Stimulated activated CD4-positive, alpha-beta T cell treated with anti-CD3 and anti-CD28 coated beads, Interleukin-2, amount 100 ng/mL, for 24 hours (primary cell): ENCODE data around the gene CHST1.

ENCODE experiments used
- DNase-seq, 2 donors: peaks; one replicate each; pipeline ENCODE4 v3.0.0-alpha.2; 2020

CHST1 gene

DNA sequence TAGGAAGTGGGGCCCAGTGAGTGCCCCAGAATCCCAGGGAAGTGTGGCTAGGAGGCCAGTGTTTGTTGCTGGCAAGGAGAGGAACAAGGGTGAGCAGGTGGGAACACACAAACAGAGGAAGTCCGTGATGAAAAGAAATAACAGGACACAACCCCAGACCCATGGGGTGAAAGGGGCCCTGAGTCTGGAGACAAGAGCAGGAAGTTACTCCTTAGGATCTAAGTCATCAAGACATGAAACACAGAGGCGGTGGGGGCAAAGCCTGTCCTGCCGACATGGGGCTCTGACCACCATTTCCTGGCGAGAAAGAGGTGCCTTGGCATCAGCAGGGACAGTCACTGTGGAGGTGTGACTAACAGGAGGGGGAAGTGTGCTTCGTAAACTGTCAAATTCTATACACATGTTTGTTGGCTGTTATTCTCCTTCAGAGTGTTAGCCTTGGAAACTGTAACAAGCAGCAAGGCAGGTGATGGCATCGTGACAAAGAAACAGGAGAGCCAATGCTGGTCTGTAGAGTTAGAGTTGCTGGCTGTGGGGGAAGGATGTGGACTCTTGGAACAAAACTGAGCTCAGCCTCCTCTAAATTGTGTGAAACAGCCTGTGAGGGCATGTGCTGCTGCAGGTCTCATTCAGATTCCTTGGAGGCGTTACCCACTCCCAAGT, 21.7 kb downstream of the CHST1 start:
- no peak for DNase-seq

GRCh38 chr11:45641961-45642360, 23.5 kb downstream of the CHST1 start:
- DNase-seq: no peak

GRCh38 chr11:45638051-45638450, 27.4 kb downstream of the CHST1 start:
- no peak for DNase-seq

DNA sequence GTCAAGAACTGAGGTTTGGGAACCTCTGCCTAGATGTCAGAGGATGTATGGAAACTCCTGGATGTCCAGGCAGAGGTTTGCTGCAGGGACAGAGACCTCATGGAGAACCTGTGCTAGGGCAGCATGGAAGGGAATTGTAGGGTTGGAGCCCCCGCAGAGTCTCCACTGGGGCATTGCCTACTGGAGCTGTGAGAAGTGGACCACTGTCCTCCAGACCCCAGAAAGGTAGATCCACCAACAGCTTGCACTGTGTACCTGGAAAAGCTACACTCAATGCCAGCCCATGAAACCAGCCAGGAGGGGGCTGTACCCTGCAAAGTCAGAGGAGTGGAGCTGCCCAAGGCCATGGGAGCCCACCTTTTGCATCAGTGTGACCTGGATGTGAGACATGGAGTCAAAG, 29.5 kb downstream of the CHST1 start:
- no peak for DNase-seq

DNA sequence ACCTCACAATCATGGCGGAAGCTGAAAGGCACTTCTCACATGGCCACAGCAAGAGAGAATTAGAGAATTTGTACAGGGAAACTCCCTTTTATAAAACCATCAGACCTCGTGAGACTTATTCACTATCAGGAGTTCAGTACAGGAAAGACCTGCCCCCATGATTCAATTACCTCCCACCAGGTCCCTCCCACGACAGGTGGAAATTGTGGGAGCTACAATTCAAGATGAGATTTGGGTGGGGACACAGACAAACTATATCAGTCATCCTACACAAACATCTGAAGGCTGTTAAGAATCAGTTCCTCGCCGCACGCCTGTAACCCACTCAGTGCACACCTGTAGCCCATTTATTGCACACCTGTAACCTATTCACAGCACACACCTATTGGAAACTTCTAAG, 39.8 kb downstream of the CHST1 start:
- no peak for DNase-seq

DNA sequence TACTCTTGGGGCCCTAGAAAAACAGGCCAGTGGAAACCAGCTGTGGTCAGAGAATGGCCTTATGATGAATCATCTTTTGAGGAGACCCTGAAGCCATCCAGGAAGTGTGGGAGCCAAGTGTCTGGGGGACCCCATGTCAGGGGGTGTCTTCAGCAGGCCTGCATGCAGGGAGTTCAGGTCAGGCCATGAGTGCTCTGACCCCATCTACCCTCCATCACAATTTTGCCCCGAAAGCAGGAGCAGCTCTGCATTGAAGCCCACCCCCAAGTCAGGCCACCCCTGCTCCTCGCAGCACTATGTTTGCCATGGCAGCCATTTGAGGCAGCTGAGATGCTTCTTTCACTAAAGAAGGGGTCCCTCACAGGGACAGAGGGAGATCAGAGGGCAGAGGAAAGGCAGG, 41.3 kb downstream of the CHST1 start:
- DNase-seq: no peak

GRCh38 chr11:45622861-45623260, 42.6 kb downstream of the CHST1 start:
- DNase-seq: no peak

- DNase-seq: no peak
These were observed 43.1 kb downstream of the CHST1 start for GRCh38 chr11:45622283-45622682.

DNA sequence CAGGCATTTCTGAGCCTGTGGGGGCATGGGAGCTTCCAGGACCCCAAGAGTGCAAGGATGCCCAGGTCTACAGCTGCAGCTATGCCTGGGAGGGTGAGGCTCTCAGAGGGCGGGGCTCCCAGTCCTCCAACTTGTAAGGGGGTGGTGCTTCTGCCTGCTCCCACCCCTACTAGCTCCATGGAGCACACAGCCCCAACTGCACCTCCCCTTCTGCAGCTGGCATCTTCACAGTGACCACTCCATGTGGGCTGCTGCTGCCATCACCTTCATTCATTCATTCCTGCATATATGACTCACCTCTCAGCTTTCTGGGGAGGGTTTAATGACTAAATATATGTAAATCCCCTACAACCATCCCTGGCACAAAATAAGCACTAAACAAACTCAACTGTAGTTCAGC, 43.8 kb downstream of the CHST1 start:
- DNase-seq: no peak

- DNase-seq: no peak
These were observed 45.2 kb downstream of the CHST1 start for GRCh38 chr11:45620243-45620642.

GRCh38 chr11:45618897-45619296, 46.5 kb downstream of the CHST1 start:
- no peak for DNase-seq

DNA sequence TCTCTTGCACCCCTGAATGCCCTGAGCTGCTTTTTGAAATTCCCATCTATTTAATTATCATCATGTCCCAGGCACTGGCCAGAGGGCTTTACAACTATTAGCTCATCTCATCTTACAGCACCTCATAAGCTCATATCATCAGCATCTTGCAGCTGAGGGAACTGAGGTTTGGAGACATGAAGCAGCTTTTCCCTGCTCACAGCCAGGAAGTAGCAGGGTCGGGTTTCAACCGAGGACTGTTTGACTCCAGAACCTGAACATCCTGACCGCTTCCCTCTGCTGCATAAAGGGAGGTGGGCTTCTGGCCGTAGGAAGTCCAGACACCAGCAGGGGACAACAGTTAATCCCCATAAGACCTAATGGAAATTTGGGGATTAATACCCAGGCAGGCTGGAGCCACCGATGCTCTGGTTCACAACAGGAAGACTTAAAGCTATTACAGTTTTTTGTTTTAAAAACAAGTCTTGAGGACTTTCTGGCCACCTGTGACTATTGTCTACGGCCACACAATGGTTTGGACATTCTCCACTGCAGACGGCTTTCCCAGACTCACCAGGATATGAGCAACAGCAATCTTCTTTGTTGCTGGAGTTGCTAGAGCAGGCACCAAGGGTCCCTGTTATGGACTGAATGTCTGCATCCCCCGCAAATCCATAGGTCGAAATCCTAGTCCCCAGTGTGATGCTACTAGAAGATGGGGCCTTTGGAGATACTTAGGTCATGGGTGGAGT, 47.4 kb downstream of the CHST1 start:
- no peak for DNase-seq

DNA sequence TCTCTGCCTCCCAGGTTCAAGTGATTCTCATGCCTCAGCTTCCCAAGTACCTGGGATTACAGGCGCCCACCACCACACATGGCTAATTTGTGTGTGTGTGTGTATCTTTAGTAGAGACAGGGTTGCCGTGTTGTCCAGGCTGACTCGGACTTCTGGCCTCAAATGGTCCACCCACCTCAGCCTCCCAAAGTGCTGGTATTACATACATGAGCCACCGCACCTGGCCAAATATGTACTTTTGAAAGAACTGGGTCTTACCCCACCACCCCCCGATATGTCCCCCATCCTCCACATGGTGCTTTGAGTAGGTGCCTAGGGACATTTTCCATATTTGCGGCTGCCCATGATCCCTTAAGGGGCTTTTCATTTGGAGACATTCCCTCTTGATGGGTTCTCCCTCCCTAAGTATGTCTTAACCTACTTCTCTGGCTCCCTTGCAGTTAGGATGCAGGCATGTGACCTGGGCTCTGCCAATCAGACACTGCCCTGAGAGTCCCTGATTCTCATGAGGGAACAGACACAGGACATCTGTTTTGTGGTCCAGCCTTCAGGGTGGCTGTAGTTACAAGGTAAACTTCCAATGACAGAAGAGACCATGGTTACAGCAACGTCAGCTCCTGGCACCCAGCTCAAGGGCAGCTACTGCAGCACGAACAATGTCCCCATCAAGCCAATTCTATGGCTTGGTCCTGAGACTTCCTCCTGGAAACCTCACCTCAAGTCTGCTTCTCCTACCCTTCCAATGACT, 48.4 kb downstream of the CHST1 start:
- no peak for DNase-seq

GRCh38 chr11:45615182-45615792, 50.1 kb downstream of the CHST1 start:
- no peak for DNase-seq

DNA sequence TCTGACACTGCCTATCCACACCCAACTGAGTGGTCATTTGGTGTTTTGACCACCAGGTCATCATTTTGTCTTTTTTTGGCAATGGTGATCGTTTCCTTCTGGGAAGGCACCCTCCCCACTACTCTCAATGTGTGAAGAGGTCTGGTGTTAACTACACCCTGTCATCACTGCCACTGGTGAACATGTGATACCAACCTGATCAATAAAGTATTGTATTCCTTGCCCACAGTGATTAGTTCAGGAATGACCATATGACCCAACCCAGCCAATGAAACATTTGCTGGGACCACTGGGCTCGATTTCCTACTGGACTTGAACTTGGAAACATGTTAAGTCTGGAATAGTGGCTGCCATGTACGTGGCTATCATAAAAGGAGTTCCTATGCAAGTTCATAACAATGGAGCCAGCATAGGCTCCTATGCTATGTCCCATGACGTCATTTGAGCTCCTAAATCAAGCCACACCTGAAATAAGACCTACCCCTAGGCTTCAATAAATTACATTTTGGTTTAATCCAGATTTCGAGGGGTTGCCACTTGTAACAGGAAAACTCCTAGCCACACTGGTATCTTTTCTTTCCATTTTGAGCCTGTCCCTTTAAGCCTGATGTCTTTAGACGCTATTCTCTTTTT, 51.1 kb downstream of the CHST1 start:
- no peak for DNase-seq

DNA sequence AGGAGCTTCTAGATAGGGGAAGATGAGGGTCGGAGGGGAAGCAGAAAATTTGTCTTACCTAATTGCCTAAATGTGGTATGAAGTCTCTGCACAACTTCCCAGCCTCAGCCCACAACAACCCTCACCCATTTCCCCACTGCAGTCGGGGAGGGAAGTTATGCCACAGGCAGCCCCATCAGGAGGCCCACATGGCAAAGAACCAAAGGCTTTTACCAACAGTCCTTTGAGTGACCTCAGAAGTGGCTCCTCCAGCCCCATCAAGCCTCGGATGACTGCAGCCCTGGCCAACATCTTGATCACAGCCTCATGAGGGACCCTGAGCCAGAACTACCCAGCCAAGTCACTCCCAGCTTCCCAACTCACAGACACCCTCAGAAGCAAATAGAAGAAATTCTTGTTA, 54.8 kb downstream of the CHST1 start:
- DNase-seq: no peak

GRCh38 chr11:45609902-45610301, 55.5 kb downstream of the CHST1 start:
- DNase-seq: no peak

- DNase-seq: no peak
These were observed 56.1 kb downstream of the CHST1 start for GRCh38 chr11:45609337-45609736.

DNA sequence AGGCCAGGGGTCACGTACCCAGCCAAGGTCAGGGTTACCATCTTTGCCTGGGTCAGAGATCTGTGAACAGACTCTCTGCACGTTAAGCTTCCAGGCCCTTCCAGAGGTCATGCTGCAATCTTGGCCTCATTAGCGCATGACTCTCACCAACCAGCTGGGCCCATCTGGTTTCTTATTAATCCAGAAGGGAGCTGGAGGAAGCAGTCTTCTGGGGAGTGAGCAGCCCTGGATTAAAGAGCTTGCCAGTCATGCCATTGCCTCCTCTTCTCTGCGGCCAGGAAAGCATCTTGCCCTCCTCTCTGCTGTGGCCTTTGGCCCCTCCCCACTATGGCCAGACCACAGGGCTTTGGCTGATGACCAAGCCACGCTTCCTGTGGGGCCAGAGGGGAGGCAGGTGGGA, 57.4 kb downstream of the CHST1 start:
- no peak for DNase-seq

- DNase-seq: no peak
These were observed 58.7 kb downstream of the CHST1 start for GRCh38 chr11:45606514-45607281.

GRCh38 chr11:45605051-45605450, 60.4 kb downstream of the CHST1 start:
- no peak for DNase-seq

DNA sequence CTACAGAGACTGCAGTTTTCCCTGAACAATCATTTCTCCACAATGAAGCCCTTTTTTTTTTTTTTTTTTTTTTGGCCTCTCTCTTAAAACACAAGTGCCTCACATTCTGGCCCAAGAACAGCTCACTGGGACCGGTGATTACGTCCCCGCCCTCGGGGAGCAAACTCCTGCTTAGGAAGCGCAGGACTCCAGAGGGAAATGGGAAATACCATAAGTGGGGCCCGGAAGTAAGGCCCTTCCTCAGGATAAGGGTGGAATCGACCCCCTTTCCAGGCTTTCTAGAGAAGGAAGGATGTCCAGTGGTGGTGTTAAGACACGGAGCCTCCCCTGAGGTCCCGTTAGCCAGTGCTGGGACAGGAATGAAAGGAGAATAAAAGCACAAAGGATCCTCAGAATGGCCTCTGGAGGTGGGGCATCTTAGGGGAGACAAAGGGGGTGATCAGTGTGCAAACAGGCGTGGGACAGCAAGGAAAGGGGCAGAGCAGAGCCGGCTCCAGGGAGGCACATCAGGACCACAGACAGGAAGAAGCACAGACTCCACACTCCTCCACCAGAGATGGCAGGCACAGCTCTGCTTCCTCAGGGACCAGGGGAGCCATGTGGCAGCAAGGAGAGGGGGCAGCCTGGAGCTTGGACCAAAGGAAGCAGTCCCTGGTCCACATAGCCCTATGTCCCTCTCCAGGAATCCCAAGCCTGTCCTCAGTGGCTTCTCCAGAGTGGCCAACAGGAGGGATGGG, 61.3 kb downstream of the CHST1 start:
- no peak for DNase-seq
